ENCODE results near the gene CACNA2D4.

DNA sequence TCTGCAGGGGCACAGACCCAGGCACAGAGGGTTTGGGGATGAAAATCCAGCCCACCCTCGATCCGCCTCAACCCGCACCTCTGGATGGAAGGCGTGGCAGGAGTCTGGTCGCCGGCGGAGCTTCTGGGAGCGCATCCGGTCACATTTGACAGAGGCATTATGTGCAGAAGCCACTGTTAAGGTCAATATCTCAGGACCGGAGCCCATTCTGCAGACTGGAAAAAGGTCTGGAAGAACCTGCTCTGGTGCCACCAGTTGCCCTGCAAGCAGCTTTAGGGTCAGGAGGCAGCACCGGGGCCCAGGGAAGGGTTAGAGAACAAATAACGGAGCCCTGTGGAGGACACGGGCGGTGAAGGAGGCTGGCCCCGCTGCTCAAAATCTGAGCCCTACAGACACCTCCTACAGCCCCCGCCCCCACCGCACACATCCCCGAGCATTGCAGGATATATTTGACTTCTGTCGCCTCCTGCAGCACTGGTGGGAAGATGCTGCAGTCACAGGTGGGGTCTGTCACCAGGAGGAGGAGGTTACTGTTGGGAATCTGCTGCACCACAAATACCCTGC, 123.1 kb downstream of the CACNA2D4 start:
- TF ChIP-seq, protein P1, sequence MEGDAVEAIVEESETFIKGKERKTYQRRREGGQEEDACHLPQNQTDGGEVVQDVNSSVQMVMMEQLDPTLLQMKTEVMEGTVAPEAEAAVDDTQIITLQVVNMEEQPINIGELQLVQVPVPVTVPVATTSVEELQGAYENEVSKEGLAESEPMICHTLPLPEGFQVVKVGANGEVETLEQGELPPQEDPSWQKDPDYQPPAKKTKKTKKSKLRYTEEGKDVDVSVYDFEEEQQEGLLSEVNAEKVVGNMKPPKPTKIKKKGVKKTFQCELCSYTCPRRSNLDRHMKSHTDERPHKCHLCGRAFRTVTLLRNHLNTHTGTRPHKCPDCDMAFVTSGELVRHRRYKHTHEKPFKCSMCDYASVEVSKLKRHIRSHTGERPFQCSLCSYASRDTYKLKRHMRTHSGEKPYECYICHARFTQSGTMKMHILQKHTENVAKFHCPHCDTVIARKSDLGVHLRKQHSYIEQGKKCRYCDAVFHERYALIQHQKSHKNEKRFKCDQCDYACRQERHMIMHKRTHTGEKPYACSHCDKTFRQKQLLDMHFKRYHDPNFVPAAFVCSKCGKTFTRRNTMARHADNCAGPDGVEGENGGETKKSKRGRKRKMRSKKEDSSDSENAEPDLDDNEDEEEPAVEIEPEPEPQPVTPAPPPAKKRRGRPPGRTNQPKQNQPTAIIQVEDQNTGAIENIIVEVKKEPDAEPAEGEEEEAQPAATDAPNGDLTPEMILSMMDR (IDR thresholded peaks at IDR 0.05 in 2 of 3, conservative IDR thresholded peaks at IDR 0.05 in 1 of 3; ENCODE audit: borderline replicate concordance in 1 of 3, insufficient read depth in 1 of 3, low read depth in 2 of 3, low read length in 2 of 3): no peak
- TF ChIP-seq, protein P2, sequence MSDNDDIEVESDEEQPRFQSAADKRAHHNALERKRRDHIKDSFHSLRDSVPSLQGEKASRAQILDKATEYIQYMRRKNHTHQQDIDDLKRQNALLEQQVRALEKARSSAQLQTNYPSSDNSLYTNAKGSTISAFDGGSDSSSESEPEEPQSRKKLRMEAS (IDR thresholded peaks at IDR 0.05): no peak
- TF ChIP-seq CEBPB (IDR thresholded peaks at IDR 0.05; ENCODE audit: low read depth): no peak
- no peak for TF ChIP-seq YY1 (IDR thresholded peaks at IDR 0.05; ENCODE audit: extremely low read depth, insufficient replicate concordance, low read depth, low read length)
- no peak for TF ChIP-seq EGR1 (IDR thresholded peaks at IDR 0.05; ENCODE audit: low read depth)
